ENCODE data around the gene OR6S1.

DNA sequence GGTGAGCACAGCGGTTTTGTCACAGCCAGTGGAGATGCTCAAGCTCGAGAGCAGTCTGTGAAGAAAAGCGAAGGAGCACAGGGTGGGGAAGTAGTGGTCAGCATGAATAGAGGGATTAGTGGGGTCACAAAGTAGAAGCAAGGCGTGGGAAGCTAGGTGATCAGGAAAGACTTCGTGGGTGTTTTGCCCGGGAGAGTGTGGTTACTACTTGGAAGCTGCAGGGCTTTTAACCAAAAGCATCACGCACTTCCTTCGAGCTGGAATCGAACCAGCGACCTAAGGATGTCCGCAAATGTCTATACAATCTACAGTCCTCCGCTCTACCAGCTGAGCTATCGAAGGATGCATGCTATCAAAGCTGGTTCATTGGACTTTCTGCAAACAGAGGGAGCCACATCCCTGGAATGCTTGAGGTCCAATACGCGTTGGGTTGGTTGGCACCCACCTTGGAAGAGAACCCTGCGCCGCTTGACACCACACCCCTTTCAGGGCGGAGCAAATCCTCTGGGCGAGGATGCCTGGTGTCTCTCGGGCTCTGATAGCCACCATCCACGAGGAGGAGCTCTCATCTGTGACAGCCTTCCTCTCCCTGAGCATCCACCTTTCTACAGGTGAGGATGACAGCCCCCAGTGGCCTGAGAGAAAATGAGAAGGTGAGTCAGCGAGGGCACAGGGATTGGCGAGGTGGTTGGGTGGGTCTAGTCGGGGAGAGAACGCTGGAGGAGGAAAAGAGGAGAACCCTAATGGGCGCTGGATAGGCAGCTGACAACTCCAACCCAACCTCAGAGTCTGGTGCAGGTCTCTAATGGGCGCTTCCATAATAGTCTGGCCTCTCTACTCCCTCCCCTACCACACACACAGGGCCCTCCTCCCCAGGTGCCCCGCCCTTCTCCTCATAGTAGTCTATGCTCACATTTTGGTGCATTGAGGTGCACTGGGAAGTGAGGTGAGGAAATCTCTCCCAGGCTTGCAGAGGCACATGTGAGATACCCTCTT, 16.0 kb upstream of the OR6S1 start:
- TF ChIP-seq, protein P1, sequence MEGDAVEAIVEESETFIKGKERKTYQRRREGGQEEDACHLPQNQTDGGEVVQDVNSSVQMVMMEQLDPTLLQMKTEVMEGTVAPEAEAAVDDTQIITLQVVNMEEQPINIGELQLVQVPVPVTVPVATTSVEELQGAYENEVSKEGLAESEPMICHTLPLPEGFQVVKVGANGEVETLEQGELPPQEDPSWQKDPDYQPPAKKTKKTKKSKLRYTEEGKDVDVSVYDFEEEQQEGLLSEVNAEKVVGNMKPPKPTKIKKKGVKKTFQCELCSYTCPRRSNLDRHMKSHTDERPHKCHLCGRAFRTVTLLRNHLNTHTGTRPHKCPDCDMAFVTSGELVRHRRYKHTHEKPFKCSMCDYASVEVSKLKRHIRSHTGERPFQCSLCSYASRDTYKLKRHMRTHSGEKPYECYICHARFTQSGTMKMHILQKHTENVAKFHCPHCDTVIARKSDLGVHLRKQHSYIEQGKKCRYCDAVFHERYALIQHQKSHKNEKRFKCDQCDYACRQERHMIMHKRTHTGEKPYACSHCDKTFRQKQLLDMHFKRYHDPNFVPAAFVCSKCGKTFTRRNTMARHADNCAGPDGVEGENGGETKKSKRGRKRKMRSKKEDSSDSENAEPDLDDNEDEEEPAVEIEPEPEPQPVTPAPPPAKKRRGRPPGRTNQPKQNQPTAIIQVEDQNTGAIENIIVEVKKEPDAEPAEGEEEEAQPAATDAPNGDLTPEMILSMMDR (IDR thresholded peaks at IDR 0.05), result peak; percentile 59
- no peak for TF ChIP-seq POLR2AphosphoS5 (IDR thresholded peaks at IDR 0.05; ENCODE audit: low read depth, low read length)
